Islet precursor cell (in vitro differentiated cells): Measurements from ENCODE around the gene SIGLEC15.
"Not testable (repeated sequence)": the region's sequence is repeated elsewhere in the genome, so short reads cannot be mapped to it uniquely, and the experiment has no call there.

Experiments used
- DNase-seq: peaks from one replicate; pipeline ENCODE4 v3.0.0-alpha.2; 2018

SIGLEC15 gene

DNA sequence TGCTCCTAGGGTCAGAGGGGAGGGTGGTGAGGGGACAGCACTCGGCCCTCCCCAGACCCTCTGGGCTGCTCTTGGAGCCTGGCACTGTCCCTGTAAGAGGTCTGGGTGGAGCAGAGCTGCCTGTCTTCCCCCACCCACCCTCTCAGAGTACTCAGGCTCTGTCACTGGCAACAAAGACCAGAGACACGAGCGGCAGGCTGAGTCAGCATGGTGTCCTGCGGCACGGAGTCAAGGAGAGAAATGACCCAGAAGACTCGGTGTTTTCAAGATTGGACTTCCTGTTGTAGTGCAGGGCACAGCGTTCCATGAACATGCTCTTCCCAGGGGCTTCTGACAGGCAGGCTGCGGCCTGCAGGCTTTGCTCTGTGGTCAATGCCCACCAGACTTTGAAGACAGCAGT lies 19.9 kb downstream of the SIGLEC15 start:
- peak; percentile 75 for DNase-seq

DNA sequence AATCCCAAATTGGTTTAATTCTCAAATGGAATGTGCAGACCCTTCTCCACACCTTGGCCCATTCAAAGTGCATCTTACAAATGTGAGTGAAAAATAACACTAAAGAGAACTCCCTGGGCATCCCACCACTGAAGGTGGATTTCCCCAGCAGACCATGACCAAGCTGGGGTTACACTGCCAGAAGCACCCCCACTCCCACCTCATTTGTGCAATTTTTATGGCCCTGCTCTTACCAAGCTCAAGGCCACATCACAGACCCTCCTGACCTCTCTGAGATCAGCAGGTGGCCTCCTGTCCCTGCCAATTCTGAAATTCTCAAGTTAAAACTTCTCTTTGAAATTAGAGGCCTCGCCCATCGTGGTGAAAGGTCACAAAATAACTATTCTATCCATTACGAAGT lies 21.6 kb downstream of the SIGLEC15 start:
- DNase-seq, result no peak

DNA sequence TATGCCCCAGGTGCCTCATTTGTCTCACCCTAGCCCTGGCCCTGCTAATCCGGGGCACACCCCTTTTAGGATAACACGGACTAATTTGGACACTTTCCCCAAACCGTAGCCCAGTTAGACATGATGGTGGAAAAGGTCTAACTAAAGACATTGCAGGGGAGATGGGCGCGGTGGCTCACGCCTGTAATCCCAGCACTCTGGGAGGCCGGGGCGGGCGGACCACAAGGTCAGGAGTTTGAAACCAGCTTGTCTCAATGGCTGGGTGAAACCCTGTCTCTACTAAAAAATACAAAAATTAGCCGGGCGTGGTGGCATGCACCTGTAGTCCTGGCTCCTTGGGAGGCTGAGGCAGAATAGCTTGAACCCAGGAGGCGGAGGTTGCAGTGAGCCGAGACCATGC lies 23.2 kb downstream of the SIGLEC15 start:
- not testable (repeated sequence) for DNase-seq

DNA sequence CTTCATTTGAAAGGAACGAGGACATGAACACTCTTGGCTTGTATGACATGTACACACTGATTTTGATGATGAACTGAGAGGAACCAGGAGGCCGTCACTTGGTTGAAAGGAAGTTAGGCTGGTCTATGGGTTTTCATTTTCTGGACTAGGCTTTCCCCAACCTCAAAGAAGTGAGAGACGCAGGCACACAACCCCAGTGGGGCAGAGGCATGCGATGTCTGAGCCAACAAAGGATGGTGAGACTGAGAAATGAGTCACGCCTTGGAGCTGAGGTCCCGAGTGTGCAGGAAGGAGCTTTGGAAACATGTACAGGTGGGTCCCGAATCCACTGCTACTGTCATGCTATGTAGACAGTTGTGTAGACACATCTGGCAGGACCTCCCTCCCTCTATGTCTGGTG lies 24.1 kb downstream of the SIGLEC15 start:
- DNase-seq, result no peak

DNA sequence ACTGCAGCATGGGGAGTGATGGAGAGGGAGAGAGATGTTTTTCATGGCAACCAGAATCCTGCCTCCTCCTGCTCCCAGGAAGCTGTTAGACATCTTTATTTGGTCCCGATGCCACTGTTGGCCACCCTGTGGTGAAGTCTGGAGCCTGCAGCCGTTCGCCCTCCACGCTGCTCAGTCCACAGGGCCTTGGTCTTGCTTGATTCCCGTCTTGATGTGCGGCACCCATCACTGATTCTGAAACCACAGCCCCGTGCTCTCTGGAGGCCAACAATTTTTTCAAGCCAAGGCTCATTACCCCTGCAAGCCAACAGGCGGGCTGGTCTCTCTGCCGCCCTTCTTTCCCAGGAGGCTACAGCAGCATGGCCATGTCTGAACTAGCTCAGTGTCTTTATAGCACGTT lies 24.5 kb downstream of the SIGLEC15 start:
- DNase-seq, result no peak

DNA sequence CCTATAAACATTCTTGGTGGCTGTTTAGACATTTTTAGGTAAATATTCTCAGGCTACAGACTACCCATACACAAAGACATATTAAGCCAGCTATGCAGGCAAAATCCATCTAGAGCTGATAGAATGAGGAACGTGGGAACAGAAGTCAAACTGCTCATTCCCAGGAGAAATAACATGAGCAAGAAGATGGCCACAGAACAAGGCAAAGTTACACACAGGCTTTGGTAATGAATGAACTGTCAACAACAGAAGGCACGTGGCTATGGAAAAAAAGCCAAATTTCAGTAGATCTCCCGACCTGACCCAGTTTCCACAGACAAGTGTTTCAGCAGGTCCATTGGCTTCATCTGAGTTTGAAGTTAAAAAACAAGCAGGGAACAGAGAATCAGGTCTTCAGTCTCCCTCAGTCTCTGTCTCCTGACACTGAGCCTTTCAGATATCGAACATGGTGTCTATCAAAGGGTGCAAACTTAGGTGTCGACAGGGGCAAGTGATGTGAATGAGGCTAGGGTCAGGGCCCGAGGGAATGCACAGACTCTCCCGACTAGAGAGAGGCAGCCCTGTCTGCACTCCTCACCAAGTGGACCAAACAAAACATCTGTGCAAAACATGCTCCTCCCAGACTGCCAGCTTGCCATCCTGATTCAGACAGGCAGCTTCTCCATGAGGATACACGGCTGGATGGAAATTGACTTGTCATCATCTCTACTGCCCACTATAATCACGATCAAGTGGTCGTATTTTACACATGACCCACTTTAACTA lies 25.9 kb downstream of the SIGLEC15 start:
- no peak for DNase-seq

DNA sequence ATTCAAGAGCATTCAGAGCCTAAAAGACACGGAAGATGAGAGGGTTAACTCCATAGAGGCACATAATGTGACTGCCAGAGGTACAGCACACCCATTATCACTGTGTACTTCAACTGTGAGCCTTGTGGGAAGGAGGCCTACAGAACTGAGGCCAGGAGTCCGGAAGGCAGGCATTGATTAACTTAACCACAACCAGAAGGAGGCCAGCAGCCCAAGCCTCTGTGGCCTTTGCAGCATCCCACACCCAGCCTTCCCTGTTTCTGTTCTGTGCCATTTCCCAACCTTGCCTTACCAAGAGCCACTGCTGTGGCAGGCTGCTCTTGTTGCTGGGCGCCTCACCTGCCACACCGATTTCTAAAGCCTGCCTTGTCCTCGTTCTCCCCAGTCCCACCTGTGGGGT lies 27.2 kb downstream of the SIGLEC15 start:
- no peak for DNase-seq

DNA sequence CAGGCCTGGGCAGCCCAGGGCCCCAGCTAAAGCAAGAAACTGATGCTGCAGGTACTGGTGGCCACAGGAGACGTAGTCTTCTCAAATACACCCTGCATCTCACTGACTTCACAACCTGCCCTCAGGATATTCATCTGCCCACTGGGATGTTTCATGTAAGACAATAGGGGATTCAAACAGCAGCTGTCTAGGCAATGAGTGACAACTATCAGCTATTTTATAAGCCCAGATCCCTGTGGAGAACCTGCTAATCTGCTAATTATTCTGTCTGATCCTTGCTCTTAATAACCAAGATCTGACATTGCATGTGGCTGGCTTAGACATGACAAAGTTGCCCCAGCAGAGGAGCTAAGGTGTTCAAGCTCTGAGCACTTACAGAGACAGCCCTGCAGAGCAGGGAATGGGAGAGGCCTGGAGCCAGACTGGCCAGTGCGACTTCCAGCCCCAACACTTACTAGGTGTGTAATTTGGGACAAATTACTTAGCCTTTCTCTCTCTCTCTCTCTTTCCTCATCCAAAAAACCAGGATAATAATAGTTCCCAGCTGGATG lies 28.6 kb downstream of the SIGLEC15 start:
- no peak for DNase-seq

DNA sequence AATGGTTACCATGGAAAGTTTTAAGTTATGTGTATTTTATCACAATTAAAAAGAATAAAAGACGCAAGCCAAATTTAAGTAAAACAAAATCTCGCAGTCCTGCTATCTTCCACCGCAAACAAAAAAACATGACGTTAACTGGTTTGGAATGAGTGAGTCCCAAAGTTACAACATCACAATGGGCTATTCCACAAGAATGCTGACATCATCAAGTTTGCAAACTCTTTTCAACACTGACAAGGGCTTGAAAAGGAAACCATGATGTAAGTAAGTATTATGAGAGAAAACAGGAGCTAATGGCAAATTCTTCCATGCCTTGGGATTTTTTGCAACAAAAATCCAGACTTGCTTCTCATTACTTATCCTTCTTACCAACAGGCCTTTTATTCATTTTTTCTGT lies 31.1 kb downstream of the SIGLEC15 start:
- DNase-seq, result no peak

DNA sequence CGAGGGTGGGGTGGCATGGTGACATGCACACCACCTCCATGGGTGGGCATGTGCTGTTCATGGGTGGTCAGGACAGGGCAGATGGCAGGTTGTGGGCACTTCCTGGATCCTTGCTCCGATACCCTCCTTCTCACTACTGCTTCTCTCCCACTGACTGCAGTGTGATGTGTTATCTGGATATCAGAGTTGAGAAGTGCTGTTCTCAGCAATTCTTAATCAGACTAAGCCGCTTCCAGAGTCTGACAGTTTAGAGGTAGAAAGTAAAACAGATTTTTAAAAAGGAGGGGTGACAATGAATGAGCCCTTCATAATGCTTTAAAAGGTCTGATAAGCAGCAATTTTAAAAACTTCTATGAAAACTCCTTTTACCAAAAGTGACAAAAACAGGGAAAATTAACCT lies 33.9 kb downstream of the SIGLEC15 start:
- DNase-seq, result no peak

DNA sequence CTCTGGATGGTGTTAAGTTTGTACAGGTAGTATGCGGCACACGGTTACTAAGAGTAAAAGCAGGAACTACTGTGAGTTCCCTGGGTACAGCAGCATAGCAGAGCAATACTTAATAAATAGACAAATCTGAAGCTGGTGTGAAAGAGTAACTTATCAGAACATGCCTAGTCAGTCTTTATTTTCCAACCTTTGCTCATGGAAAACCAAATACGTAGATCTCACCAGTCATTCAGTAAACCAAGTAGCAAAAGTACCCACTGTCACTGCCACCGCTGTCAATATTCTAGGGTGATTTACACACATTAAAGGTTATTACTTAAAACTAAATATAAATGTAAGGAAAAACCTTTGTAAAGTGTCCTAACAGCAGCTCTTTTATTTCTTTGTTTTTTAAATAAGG lies 35.0 kb downstream of the SIGLEC15 start:
- DNase-seq, result no peak

DNA sequence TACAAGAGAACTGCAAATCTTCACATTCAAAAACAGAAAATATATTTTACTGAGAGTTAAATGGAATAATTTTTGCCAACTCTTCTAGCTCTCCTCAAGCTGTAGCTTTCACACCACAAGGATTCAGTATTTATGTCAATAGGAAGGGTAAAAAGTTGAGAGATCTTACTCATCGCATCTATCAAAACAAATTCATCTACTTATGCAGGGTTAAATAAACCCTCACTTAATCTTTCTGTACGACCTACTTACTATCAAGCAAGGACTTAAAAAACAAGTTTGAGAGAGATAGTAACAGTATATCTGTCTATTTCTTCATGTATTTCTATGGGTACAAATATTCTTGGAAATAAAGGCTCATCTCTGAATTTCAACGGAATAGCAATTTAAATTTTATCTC lies 35.5 kb downstream of the SIGLEC15 start:
- no peak for DNase-seq

DNA sequence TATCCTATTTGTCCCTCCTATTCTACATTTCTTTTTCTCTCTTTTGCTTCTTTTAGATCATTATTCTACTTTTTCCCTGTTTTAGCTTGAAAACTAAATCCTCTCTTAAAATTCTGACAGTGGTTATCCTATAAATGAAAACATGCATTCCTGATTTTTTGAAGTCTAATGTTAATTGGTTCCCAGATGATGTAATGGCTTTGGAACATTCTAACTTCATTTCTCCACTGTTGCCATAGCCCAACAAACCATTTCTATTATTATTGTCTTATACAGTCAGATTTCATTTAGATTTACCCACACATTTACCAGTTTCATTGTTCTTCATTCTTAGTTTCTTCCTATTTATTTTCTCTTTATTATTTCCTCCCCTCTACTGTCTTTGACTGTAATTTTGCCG lies 36.5 kb downstream of the SIGLEC15 start:
- no peak for DNase-seq

DNA sequence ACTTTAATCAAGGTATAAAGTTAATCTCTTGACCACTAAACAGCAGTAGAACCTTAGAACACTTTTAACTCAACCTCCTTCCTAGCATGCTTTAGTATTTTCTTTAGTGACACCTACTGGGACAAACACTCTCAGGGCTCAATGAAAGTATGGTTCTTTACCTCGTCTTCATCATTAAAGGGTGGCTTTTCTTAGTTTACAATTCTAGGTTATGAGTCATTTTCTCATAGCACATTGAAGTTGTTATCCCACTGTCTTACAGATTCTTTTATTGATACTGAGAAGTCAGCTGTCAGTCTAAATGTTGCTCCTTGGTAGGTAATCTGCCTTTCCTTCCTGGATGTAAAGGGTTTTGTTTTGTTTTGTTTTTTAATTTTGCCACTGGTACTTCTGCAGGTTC lies 38.0 kb downstream of the SIGLEC15 start:
- no peak for DNase-seq

DNA sequence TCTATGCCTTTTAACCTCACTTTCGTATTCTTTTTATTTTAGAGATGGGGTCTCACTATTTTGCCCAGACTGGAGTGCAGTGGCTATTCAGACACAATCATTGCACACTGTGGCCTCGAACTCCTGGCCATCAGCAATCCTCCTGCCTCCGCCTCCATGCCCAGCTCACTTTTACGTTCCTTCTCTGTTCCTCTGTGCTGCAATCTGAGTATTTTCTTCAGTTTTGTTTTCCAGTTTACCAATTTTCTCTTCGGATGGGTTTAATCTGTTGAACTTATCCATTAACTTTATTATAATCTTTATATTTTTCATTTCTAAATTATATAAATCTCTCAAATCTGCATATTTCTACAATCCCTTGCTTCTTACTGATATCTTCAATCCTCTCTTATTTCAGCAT lies 38.6 kb downstream of the SIGLEC15 start:
- DNase-seq, result no peak

DNA sequence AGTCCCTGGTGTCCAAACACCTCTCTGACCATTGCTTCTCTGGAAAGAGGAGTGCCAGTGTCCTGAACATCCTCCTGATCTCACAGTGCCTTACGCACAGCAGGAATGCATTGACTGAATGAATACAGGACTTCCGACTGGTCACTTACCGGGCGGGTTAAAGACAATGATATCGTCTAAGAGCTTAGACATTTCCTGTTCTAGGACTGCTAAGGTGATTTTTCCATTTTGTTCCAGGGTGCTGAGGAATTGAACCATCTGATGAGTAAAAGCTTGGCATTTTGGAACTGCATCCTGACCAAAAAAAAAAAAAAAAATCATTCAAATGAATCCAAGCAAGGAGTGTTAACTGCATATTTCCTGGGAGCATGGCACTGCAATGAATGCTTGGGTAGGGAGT lies 40.0 kb downstream of the SIGLEC15 start:
- no peak for DNase-seq

DNA sequence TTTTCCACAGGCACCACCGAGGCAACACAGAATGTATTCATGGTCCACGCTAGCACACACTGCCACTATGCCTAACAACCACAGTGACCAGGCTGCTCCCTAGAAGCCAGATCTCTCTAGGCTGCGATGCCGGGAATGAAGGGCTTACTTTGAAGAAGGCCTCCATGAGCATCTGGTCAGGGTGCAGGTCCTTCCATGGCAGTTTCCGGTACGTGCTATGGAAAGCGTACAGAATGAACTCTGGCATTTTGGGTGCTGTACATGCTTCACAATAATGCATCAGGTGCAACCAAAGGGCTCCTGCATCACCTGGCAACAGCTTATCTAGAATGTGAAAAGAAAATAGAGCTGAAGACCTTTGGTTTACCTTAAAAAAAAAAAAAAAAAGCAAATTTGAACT lies 44.9 kb downstream of the SIGLEC15 start:
- DNase-seq, result no peak

DNA sequence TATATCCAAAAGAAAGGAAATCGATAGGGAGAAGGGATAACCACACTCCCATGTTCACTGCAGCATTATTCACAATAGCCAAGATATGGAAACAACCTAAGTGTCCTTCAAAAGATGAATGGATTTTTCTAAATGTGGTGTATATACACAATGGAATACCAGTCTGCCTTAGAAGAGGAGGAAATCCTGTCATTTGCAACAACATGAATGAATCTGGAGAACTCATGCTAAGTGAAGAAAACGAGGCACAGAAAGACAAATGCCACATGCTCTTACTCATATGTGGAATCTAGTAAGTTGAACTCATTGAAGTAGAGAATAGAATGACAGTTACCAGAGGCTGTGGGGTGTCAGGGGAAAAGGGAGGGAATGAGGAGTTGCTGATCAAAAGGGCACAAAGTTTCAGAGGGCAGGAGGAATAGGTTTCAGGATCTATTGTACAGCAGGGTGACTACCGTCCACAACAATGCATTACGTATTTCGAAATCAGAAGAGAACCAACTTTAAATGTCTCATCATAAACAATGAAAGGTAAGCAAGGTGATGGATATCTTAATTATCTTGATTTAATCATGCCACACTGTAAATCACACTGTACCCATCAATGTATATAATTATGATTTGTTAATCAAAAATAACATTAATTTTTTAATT lies 46.1 kb downstream of the SIGLEC15 start:
- no peak for DNase-seq

DNA sequence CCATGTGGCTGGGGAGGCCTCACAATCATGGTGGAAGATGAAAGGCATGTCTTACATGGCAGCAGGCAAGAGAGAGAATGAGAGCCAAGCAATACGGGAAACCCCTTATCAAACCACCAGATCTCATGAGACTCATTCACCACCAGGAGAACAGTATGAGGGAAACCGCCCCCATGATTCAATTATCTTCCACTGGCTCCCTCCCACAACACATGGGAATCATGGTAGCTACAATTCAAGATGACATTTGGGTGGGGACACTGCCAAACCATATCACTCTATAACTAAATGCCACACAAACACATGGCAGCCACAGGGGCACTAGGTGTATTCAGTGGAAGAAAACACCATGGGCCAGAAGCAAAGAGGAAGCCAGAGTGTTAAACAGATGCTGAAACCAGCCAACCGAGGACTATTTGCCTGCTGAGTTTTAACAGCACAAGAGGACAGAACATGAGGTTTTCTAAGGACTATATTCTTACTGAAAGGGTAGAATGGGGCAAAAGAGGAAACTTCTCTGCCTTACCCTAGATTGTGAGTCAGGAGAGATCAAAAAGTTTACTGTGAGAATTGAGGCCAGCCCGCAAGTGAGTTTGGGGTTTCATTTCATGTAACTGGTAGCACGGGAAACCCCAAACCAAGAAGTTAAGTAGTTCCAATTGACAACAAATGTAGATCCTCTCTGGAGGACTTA lies 49.2 kb downstream of the SIGLEC15 start:
- DNase-seq, result no peak

DNA sequence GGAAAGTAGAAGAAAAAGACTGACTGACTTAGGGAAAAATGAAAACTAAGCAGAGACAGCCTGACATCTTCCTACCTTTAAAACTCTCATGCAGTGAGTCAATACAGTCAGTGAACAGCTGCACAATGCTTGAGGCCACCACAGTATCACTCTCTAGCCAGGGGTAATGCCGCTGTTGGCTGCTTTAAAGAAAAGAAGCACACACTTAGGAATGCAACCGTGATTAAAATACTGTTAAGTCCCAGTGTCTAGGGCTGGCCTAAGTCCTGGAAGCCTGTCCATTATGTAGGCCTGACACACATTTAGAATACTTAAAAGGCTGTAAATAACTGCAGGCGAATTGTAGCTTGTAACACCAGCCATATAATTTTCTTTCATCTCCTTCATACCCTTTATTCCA lies 50.7 kb downstream of the SIGLEC15 start:
- DNase-seq, result peak; percentile 66

DNA sequence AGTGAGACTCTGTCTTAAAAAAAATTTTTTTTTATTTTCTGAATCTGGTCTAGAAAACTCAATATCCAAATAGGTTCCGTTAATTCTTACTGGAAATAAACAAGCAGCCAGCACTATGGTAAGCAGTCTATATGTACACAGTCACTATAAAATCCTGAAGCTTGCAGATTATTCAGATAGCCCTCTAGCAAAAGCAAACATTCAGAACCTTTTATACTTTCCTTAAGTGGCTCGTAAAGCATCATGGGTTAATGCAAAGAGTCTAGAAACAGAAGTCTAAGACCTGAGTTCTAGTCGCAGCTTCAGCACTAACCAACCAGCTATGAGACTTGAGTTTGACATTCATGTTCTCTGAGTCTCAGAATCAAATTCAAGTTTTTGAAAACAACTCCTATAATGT lies 51.9 kb downstream of the SIGLEC15 start:
- DNase-seq, result no peak

DNA sequence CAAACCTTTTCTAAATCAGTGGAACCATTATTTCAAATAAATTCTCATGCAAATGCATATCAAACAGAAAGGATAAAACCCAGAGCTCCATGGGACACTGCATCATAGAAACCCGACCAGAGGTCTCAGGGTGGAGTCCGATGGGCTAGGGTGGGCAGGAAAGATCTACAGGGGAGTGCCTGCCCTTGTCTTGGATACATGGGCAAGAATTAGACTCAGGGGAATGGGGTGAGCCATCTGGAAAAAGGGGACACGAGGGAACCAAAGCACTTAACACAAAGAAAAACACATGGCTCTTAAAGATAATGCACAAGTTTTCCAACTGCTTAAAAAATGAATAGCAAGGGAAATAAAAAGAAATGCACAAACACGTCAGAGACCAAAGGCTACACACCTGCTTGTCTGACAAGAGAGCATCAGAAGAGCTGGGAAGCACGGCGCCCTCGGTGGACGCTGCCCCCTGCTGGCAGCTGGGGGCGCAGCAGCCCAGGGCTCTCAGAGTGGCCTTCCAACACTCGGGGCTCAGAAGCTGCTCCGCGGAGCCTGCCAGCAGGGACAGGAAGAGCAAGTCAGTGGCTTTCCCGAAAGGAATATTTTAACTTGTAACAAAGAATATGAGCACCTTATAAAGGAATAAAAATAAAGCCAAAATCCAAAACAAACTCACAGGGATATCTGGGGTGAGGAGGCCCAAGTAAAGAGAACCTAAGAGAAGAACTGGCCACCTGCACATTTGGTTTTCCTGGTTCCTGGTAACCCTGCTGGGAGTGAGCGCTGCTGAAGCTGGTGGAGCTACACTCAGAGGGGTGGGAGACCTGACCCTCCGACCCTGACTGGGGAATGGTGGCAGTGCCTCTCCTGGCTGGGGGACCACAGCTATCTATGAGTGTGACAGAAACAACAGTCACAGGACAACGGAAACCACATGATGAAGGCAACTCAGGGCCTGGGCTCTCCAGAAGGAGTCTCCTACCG lies 54.5 kb downstream of the SIGLEC15 start:
- peak; percentile 90 for DNase-seq
